ENCODE results near the gene ACSM3. TPM values are rescaled to one million over a fixed set of nuclear protein-coding genes. Genes with fewer than 3 reads are reported as not detected.

The ACSM3 gene
- total RNA-seq, 4 donors from 2014 or later, result 0.20 to 0.49 TPM; not detected in 2

DNA sequence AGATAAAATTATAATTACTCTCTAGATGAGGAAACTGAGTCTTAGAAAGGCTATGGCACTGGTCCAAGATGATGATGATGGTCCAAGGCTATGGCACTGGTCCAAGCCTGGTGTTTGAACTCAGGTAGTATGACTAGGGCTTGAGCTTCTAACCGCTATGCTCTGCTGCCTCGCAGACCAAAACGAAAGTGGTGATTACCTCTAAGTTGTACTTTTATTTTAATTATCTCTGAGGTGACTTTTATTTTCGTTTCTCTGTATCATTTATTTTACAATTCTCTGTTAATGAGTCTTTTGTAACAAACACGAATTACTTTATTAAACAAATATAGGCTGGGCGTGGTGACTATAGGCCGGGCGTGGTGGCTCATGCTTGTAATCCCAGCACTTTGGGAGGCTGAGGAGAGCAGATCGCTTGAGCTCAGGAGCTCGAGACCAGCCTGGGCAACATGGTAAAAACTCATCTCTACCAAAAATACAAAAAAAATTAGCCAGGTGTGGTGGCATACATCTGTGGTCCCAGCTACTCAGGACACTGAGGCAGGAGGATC is 48.1 kb downstream of the ACSM3 start:
- in situ Hi-C loops (cut with MboI; ENCODE audit: low sequenced_read_pairs in 4 of 4), result no loop called here
- ATAC-seq, result no peak
- no peak for TF ChIP-seq POLR2A (IDR thresholded peaks at IDR 0.05)
- DNase-seq, result no peak
- Histone ChIP-seq H3K27ac (no peak overlapping the region), H3K4me3 (no peak overlapping the region), H3K27me3 (no peaks in the 10 kb centered on the region), H3K36me3 (no peaks in the 10 kb centered on the region), H3K4me1 (peaks cover 4 to 5% of the 10 kb centered on the region in 2 donors), H3K9me3 (no peaks in the 10 kb centered on the region)
- intact Hi-C loops (cut with DNase I; ENCODE audit: low total_unique reads), result no loop called here

DNA sequence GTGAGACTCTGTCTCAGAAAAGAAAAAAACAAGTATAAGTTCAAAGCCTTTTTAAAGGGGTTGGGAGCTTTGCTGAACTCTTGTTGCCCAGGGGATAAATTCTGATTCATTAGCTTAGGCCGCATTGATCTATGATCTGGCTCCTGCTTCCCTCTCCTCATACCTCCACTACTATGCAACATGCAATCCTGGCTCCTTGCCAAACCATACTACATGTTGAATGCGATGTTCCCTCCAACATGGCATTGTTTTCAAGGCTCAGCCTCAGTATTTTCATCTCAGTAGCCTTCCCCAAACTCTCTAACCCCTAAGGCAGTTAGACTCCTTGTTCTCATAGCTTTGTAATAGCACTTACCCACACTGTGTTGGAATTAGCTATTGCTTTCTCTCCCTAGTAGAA is 48.7 kb downstream of the ACSM3 start:
- ATAC-seq (no peak), DNase-seq (no peak)
- no peak for TF ChIP-seq POLR2A (IDR thresholded peaks at IDR 0.05)
- TF ChIP-seq, protein P1, sequence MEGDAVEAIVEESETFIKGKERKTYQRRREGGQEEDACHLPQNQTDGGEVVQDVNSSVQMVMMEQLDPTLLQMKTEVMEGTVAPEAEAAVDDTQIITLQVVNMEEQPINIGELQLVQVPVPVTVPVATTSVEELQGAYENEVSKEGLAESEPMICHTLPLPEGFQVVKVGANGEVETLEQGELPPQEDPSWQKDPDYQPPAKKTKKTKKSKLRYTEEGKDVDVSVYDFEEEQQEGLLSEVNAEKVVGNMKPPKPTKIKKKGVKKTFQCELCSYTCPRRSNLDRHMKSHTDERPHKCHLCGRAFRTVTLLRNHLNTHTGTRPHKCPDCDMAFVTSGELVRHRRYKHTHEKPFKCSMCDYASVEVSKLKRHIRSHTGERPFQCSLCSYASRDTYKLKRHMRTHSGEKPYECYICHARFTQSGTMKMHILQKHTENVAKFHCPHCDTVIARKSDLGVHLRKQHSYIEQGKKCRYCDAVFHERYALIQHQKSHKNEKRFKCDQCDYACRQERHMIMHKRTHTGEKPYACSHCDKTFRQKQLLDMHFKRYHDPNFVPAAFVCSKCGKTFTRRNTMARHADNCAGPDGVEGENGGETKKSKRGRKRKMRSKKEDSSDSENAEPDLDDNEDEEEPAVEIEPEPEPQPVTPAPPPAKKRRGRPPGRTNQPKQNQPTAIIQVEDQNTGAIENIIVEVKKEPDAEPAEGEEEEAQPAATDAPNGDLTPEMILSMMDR (IDR thresholded peaks at IDR 0.05 in 4 of 5, conservative IDR thresholded peaks at IDR 0.05 in 1 of 5), result no peak
- H3K36me3 ChIP-seq, result no peaks in the 10 kb centered on the region
- in situ Hi-C loops (cut with MboI; ENCODE audit: low sequenced_read_pairs in 4 of 4), result no loop called here
- intact Hi-C loops (cut with DNase I; ENCODE audit: low total_unique reads), result no loop called here
- H3K27me3 ChIP-seq, result no peaks in the 10 kb centered on the region
- no peak overlapping the region for H3K4me3 ChIP-seq
- no peak overlapping the region for H3K27ac ChIP-seq
- H3K9me3 ChIP-seq, result no peaks in the 10 kb centered on the region
- no peaks in the 10 kb centered on the region for H3K4me1 ChIP-seq

DNA sequence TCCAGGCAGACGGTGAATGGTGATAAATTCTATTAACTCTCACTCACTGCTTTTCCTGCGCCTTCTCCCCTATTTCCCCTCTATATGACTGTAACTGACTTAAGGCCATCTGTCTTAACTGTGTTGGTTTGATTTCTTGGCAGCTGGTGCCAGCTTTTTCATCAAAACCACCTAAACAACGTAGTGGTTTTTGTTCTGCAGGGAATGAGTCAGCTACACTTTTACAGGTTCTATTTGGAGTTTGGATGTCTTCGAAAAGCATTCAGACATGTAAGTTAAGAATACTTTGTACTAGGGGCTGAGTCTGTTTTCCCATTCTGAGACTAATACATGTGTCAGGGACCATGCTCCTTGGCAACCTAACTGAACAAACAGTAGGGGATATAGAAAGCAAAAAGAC is 51.0 kb downstream of the ACSM3 start:
- Histone ChIP-seq H3K4me3 (no peak overlapping the region), H3K27ac (no peak overlapping the region), H3K9me3 (no peaks in the 10 kb centered on the region), H3K4me1 (no peaks in the 10 kb centered on the region), H3K27me3 (no peaks in the 10 kb centered on the region), H3K36me3 (no peaks in the 10 kb centered on the region)
- TF ChIP-seq POLR2A (IDR thresholded peaks at IDR 0.05), result no peak
- TF ChIP-seq, protein P1 (IDR thresholded peaks at IDR 0.05 in 4 of 5, conservative IDR thresholded peaks at IDR 0.05 in 1 of 5), result no peak
- DNase-seq, result no peak
- ATAC-seq, result no peak
- intact Hi-C loops (cut with DNase I; ENCODE audit: low total_unique reads), result no loop called here
- in situ Hi-C loops (cut with MboI; ENCODE audit: low sequenced_read_pairs in 4 of 4), result no loop called here

DNA sequence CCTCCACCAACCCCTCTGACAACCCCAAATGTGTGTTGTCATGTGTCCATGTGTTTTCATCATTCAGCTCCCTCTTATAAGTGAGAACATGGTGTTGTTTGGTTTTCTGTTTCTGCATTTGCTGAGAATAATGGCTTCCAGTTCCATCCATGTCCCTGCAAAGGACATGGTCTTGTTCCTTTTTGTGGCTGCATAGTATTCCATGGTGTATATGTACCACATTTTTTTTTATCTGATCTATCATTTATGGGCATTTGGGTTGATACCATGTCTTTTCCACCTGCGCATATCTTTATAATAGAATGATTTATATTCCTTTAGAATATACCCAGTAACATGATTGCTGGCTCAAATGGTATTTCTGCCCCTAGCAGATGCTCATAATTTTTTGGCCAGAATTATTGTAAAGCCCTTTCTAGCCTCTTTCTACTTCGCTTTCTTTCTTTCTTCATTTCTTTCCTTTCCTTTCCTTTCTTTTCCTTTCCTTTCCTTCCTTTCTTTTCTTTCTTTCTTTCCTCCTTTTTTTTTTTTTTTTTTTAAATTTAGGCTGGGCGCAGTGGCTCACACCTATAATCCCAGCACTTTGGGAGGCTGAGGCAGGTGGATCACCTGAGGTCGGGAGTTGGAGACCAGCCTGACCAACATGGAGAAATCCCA is 55.2 kb downstream of the ACSM3 start:
- Histone ChIP-seq H3K4me3 (no peak overlapping the region), H3K27me3 (no peaks in the 10 kb centered on the region), H3K27ac (no peak overlapping the region), H3K9me3 (no peaks in the 10 kb centered on the region), H3K4me1 (no peaks in the 10 kb centered on the region), H3K36me3 (no peaks in the 10 kb centered on the region)
- TF ChIP-seq, protein P1 (IDR thresholded peaks at IDR 0.05 in 4 of 5, conservative IDR thresholded peaks at IDR 0.05 in 1 of 5), result no peak
- no peak for TF ChIP-seq POLR2A (IDR thresholded peaks at IDR 0.05)
- no peak for DNase-seq
- in situ Hi-C loops (cut with MboI; ENCODE audit: low sequenced_read_pairs in 4 of 4) (no loop called here), intact Hi-C loops (cut with DNase I; ENCODE audit: low total_unique reads) (no loop called here)
- ATAC-seq, result no peak

DNA sequence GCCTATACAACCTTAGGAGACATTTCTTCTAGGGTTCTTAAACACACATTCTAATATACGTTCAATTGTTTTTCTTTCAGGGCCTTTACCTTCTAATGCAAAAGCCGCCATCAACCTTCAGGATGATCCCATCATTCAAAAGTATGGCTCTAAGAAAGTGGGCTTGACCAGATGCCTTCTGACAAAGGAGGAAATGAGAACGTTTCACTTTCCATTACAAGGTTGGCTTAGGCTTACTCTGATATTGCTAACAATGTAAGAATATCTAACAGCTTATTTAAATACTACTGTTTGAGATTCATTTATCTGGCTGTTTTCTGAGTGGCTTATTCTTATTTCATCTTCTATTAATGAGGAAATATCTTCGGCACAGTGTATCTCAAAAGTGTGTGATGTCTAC is 57.9 kb downstream of the ACSM3 start:
- in situ Hi-C loops (cut with MboI; ENCODE audit: low sequenced_read_pairs in 4 of 4), result no loop called here
- intact Hi-C loops (cut with DNase I; ENCODE audit: low total_unique reads), result no loop called here

More for the DNA sequence above, 57.9 kb downstream of the ACSM3 start:
- Histone ChIP-seq H3K36me3 (no peaks in the 10 kb centered on the region), H3K4me1 (no peaks in the 10 kb centered on the region), H3K9me3 (no peaks in the 10 kb centered on the region), H3K4me3 (no peak overlapping the region), H3K27me3 (no peaks in the 10 kb centered on the region), H3K27ac (no peak overlapping the region)
- ATAC-seq (no peak), DNase-seq (no peak)
- no peak for TF ChIP-seq POLR2A (IDR thresholded peaks at IDR 0.05)
- TF ChIP-seq, protein P1 (IDR thresholded peaks at IDR 0.05 in 4 of 5, conservative IDR thresholded peaks at IDR 0.05 in 1 of 5), result no peak
